ENCODE results near the gene BNIP5.

Gene BNIP5

DNA sequence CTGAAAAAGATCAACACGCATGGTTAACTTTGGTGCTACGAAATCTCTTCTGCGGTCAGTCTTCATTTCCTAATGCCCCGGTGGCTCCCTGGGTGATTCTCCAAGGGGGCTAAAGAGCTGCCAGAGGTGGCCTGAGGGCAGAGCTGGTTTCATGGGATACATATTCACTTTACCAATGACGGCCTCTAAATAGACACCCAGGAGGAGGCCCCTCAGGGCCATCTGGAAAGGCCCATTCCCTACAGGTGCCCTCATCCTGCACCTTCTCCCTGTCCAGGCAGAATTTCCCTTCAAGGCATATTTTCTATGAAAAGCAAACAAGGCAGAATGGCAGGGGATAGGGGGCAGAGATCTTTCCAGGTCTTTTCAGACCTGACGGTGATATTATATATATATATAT is 12.5 kb downstream of the BNIP5 start:
- Histone ChIP-seq H3K4me1 (ENCODE audit: control insufficient read depth in 1 of 2, insufficient read depth in 1 of 2, low read depth in 1 of 2, low read length in 1 of 2) (no peaks in the 10 kb centered on the region), H3K4me3 (ENCODE audit: low read depth in 1 of 2, low read length in 1 of 2) (no peak overlapping the region), H3K9me3 (no peaks in the 10 kb centered on the region), H3K27me3 (no peaks in the 10 kb centered on the region), H3K27ac (no peak overlapping the region), H3K36me3 (no peaks in the 10 kb centered on the region)
- TF ChIP-seq, protein P1, sequence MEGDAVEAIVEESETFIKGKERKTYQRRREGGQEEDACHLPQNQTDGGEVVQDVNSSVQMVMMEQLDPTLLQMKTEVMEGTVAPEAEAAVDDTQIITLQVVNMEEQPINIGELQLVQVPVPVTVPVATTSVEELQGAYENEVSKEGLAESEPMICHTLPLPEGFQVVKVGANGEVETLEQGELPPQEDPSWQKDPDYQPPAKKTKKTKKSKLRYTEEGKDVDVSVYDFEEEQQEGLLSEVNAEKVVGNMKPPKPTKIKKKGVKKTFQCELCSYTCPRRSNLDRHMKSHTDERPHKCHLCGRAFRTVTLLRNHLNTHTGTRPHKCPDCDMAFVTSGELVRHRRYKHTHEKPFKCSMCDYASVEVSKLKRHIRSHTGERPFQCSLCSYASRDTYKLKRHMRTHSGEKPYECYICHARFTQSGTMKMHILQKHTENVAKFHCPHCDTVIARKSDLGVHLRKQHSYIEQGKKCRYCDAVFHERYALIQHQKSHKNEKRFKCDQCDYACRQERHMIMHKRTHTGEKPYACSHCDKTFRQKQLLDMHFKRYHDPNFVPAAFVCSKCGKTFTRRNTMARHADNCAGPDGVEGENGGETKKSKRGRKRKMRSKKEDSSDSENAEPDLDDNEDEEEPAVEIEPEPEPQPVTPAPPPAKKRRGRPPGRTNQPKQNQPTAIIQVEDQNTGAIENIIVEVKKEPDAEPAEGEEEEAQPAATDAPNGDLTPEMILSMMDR (IDR thresholded peaks at IDR 0.05) = no peak

DNA sequence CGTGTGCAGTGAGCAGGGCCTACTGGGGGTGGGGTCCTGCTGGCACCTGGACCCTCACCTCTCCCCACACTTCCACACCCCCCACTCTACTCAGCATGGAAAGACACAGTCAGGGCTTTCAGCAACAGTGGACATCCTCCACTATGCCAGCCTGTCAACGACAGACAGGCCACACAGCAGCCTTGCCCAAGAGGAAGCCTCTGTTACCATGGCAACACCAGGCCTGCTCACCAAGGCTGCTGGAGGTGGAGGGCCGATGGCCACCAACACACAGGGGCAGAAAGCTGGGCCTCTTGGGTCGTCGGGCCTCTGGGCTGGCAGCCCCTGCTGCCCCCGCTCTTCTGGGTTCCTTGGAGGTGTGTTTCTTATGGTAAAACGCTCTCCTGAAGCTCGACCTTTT is 13.6 kb downstream of the BNIP5 start:
- H3K9me3 ChIP-seq = no peaks in the 10 kb centered on the region
- TF ChIP-seq, protein P1 (IDR thresholded peaks at IDR 0.05) = no peak
- H3K27me3 ChIP-seq = no peaks in the 10 kb centered on the region
- no peak overlapping the region for H3K4me3 ChIP-seq (ENCODE audit: low read depth in 1 of 2, low read length in 1 of 2)
- no peaks in the 10 kb centered on the region for H3K4me1 ChIP-seq (ENCODE audit: control insufficient read depth in 1 of 2, insufficient read depth in 1 of 2, low read depth in 1 of 2, low read length in 1 of 2)
- H3K27ac ChIP-seq = no peak overlapping the region
- no peaks in the 10 kb centered on the region for H3K36me3 ChIP-seq

DNA sequence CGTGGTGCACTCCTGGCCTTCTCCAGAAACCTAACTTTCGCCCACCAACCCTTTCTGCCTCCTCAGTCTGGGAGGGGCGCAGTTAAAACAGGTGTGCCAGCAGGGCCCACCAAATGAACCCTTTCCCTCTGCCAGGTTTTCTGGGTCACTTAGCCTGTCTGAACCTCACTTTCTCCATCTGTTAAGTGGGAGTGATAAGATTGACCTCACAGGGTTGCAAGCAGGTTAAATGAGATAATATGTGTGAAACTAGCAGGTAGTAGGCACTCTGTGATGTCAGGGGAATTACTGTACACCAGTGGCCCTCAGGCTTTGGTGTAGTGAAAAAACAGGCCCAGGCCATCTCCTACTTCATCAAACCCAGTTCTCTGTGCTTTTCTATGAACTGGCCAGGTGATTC is 14.1 kb downstream of the BNIP5 start:
- Histone ChIP-seq H3K4me3 (ENCODE audit: low read depth in 1 of 2, low read length in 1 of 2) (no peak overlapping the region), H3K9me3 (no peaks in the 10 kb centered on the region), H3K27ac (no peak overlapping the region), H3K27me3 (no peaks in the 10 kb centered on the region), H3K36me3 (no peaks in the 10 kb centered on the region), H3K4me1 (ENCODE audit: control insufficient read depth in 1 of 2, insufficient read depth in 1 of 2, low read depth in 1 of 2, low read length in 1 of 2) (no peaks in the 10 kb centered on the region)
- TF ChIP-seq, protein P1 (IDR thresholded peaks at IDR 0.05) = no peak

DNA sequence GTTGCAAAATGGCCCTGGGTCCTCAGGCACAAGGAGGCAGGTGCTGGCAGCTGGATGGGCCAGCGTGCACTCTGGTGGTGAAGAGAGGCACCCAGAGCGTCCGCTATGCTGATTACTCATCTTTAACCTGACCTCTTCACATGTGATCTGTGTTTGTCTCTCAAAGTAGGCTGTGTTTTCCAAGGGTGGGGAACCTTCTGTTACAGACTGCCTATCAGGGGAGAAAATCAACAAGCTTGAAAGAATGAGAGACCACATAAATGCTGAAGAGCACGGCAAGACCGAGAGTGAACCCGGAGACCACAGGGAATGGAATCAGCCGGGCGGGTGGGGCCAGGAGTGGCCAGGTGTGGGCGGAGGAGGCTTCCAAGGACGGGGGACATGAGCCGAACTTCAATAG is 16.2 kb downstream of the BNIP5 start:
- Histone ChIP-seq H3K4me3 (ENCODE audit: low read depth in 1 of 2, low read length in 1 of 2) (no peak overlapping the region), H3K27me3 (no peaks in the 10 kb centered on the region), H3K27ac (no peak overlapping the region), H3K36me3 (no peaks in the 10 kb centered on the region), H3K4me1 (ENCODE audit: control insufficient read depth in 1 of 2, insufficient read depth in 1 of 2, low read depth in 1 of 2, low read length in 1 of 2) (no peaks in the 10 kb centered on the region), H3K9me3 (no peaks in the 10 kb centered on the region)
- TF ChIP-seq, protein P1 (IDR thresholded peaks at IDR 0.05) = no peak

DNA sequence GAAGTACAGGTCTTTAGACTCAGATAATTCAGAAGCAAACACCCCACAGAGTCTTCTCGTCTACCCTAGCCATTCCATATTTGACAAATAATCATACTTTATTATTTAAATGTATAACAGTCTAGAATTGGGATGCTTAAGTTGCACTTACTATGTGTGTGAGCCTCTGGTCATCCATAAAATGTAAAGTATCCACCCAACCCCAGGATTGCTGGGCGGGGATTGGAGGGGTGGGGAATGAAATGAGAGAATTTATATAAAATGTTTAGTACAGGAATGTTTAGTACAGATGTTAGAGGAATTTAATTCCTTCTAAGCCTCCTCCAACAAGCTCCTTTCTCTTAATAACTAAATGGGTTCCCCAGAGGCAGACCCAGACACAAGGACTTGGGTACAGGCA is 16.9 kb downstream of the BNIP5 start:
- H3K36me3 ChIP-seq = no peaks in the 10 kb centered on the region
- no peaks in the 10 kb centered on the region for H3K27me3 ChIP-seq
- no peaks in the 10 kb centered on the region for H3K9me3 ChIP-seq
- TF ChIP-seq, protein P1 (IDR thresholded peaks at IDR 0.05) = no peak
- no peaks in the 10 kb centered on the region for H3K4me1 ChIP-seq (ENCODE audit: control insufficient read depth in 1 of 2, insufficient read depth in 1 of 2, low read depth in 1 of 2, low read length in 1 of 2)
- no peak overlapping the region for H3K4me3 ChIP-seq (ENCODE audit: low read depth in 1 of 2, low read length in 1 of 2)
- no peak overlapping the region for H3K27ac ChIP-seq

DNA sequence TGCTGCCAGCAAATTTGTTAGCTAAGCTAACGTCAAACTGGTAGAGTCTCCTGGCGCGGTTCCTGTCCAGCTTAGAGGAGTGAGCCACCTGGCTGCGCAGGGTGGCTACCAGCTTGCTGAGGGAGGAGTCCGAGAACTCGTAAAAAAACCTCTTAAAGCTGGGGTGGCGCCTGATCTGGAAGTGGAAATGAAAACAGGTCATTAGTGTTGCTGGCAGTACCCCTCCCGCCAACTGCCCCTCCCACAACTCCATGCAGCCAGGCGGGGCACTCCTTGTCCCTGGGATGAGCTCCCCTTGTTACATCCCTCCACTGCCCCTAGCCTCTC is 17.3 kb downstream of the BNIP5 start:
- H3K27ac ChIP-seq = no peak overlapping the region
- no peak overlapping the region for H3K4me3 ChIP-seq (ENCODE audit: low read depth in 1 of 2, low read length in 1 of 2)
- TF ChIP-seq, protein P1 (IDR thresholded peaks at IDR 0.05) = no peak

More for the DNA sequence above, 17.3 kb downstream of the BNIP5 start:
- H3K36me3 ChIP-seq = no peaks in the 10 kb centered on the region
- H3K4me1 ChIP-seq (ENCODE audit: control insufficient read depth in 1 of 2, insufficient read depth in 1 of 2, low read depth in 1 of 2, low read length in 1 of 2) = no peaks in the 10 kb centered on the region
- H3K27me3 ChIP-seq = no peaks in the 10 kb centered on the region
- H3K9me3 ChIP-seq = no peaks in the 10 kb centered on the region

Data from neutrophil (primary cell).